ENCODE data around the gene ADARB1.

DNA sequence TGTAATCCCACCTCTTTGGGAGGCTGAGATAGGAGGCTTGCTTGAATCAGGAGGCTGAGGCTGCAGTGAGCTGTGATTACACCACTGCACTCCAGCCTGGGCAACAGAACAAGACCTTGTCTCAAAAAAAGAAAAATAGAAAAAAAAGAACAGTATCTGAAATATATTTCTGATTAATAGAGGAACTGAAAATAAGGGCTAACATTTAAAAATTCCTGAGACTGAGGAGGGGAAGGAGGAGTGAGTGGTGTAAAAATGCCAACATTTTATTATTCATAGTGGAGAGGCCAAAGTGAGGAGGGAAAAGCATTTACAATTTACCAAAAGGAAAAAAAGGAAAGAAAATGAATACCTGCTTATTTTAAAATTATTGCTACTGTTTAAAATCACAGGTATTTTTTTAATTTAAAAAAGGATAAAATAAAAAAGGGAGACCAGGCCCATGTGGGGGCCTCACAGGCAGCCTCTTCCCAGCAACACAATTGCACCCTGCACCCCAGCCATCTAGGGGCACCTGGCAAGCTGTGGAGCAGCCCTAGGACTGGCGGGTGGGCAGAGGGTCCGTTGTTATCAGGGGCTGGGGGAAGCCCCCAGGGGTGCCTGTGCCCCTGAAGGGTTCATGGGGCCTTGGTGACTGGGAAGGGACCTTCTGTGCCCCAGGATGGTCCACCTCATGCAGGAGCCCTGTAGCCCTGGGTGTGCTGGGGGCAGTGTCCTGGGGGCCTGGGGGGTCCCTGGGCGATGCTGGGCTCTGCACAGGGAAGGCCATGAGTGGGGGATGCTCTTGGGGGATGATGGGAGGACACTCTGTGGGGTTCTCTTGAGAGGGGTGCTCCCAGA, 34.8 kb upstream of the ADARB1 start:
- TF ChIP-seq, protein P1, sequence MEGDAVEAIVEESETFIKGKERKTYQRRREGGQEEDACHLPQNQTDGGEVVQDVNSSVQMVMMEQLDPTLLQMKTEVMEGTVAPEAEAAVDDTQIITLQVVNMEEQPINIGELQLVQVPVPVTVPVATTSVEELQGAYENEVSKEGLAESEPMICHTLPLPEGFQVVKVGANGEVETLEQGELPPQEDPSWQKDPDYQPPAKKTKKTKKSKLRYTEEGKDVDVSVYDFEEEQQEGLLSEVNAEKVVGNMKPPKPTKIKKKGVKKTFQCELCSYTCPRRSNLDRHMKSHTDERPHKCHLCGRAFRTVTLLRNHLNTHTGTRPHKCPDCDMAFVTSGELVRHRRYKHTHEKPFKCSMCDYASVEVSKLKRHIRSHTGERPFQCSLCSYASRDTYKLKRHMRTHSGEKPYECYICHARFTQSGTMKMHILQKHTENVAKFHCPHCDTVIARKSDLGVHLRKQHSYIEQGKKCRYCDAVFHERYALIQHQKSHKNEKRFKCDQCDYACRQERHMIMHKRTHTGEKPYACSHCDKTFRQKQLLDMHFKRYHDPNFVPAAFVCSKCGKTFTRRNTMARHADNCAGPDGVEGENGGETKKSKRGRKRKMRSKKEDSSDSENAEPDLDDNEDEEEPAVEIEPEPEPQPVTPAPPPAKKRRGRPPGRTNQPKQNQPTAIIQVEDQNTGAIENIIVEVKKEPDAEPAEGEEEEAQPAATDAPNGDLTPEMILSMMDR (IDR thresholded peaks at IDR 0.05; ENCODE audit: insufficient read depth, low read length, poor library complexity, severe bottlenecking), result no peak
- no peak for TF ChIP-seq EZH2phosphoT487 (conservative IDR thresholded peaks at IDR 0.05; ENCODE audit: low read length)

Data from SU-DHL-6 (cell line).